DOHH2 (cell line): Measurements from ENCODE around the gene LRP8.

ENCODE experiments used
- H3F3A ChIP-seq: fragments of 200-600 bp; sonication (generic), shearing (Covaris generic); 2 replicates; pipeline ENCODE4 v1.6.0; 2016; ENCODE audit warnings: antibody characterized with exemption, mild to moderate bottlenecking; ENCODE audit not compliant: control insufficient read depth, insufficient read depth
- H3K27ac ChIP-seq: fragments of 200-600 bp; sonication (generic); 2 replicates; pipeline ENCODE4 v1.5.1; 2014; ENCODE audit warnings: low read depth, mild to moderate bottlenecking, low read length, moderate library complexity
- H3K27me3 ChIP-seq: fragments of 200-600 bp; sonication (generic); 2 replicates; pipeline ENCODE4 v1.6.1; 2014; ENCODE audit warnings: mild to moderate bottlenecking, low read length, mixed read lengths; ENCODE audit not compliant: control insufficient read depth
- H3K36me3 ChIP-seq: fragments of 200-600 bp; sonication (generic); 2 replicates; pipeline ENCODE4 v1.6.1; 2014; ENCODE audit warnings: mild to moderate bottlenecking, low read length, moderate library complexity, mixed read lengths; ENCODE audit not compliant: control insufficient read depth
- H3K4me1 ChIP-seq: fragments of 200-600 bp; sonication (generic); 2 replicates; pipeline ENCODE4 v1.6.1; 2014; ENCODE audit warnings: mild to moderate bottlenecking, low read length, mixed read lengths; ENCODE audit not compliant: control insufficient read depth
- H3K4me2 ChIP-seq: fragments of 200-600 bp; sonication (generic); 2 replicates; pipeline ENCODE4 v1.6.0; 2014; ENCODE audit warnings: mild to moderate bottlenecking, low read length, moderate library complexity
- H3K4me3 ChIP-seq: fragments of 200-600 bp; sonication (generic); 2 replicates; pipeline ENCODE4 v1.5.1; 2014; ENCODE audit warnings: mild to moderate bottlenecking, low read length, mixed read lengths
- H3K79me2 ChIP-seq: fragments of 200-600 bp; sonication (generic); 2 replicates; pipeline ENCODE4 v1.6.1; 2014; ENCODE audit warnings: mild to moderate bottlenecking, low read length, mixed read lengths; ENCODE audit not compliant: control insufficient read depth
- H3K9me2 ChIP-seq: fragments of 200-600 bp; sonication (generic); replicated peaks from 2 replicates; pipeline ENCODE4 v1.6.1; 2014; ENCODE audit warnings: mild to moderate bottlenecking, low read length, mixed read lengths; ENCODE audit not compliant: control insufficient read depth
- H3K9me3 ChIP-seq: fragments of 200-600 bp; sonication (generic); 2 replicates; pipeline ENCODE4 v1.6.1; 2014; ENCODE audit warnings: antibody characterized with exemption, low read length, mixed read lengths; ENCODE audit not compliant: control insufficient read depth, insufficient read depth
- H4K20me1 ChIP-seq: fragments of 200-600 bp; sonication (generic); 2 replicates; pipeline ENCODE4 v1.6.0; 2014; ENCODE audit warnings: low read depth, mild to moderate bottlenecking, antibody characterized with exemption, low read length, moderate library complexity; ENCODE audit not compliant: control insufficient read depth, insufficient read depth
- EZH2phosphoT487 ChIP-seq: fragments of 200-600 bp; sonication (generic); IDR thresholded peaks from 2 replicates; pipeline ENCODE4 v1.6.1; 2017; ENCODE audit warnings: borderline replicate concordance, mild to moderate bottlenecking, antibody characterized with exemption, low read length, moderate library complexity, mixed read lengths
- TF ChIP-seq, protein P1 (sequence below): fragments of 200-600 bp; sonication (generic); IDR thresholded peaks from one replicate; pipeline ENCODE4 v1.5.1; 2014; ENCODE audit warnings: antibody characterized with exemption, mild to moderate bottlenecking, low read depth, low read length; ENCODE audit not compliant: poor library complexity, severe bottlenecking

LRP8 gene

DNA sequence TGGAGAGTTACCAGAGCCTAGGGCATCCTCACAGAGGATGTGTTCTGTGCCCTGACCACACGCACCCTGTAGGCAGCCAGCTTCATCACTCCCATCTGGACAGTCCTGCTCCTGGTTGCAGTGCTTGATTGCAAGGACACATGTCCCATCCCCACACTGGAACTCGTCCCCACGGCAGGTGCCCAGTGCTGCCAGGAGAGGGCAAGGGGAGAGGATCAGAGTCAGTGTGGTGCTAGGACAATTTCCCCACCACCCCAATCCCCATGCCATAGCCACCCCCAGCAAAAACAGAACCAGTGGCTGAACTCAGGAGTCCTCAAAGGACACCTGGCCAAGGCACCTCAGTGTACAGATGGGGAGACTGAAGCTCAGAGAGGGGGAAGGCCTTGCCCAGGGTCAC is 52.3 kb downstream of the LRP8 start:
- H3K9me3 ChIP-seq, result no peaks in the 10 kb centered on the region
- TF ChIP-seq, protein P1, sequence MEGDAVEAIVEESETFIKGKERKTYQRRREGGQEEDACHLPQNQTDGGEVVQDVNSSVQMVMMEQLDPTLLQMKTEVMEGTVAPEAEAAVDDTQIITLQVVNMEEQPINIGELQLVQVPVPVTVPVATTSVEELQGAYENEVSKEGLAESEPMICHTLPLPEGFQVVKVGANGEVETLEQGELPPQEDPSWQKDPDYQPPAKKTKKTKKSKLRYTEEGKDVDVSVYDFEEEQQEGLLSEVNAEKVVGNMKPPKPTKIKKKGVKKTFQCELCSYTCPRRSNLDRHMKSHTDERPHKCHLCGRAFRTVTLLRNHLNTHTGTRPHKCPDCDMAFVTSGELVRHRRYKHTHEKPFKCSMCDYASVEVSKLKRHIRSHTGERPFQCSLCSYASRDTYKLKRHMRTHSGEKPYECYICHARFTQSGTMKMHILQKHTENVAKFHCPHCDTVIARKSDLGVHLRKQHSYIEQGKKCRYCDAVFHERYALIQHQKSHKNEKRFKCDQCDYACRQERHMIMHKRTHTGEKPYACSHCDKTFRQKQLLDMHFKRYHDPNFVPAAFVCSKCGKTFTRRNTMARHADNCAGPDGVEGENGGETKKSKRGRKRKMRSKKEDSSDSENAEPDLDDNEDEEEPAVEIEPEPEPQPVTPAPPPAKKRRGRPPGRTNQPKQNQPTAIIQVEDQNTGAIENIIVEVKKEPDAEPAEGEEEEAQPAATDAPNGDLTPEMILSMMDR, result no peak
- no peak for TF ChIP-seq EZH2phosphoT487
- peaks cover 10% of the 10 kb centered on the region for H3F3A ChIP-seq
- no peaks in the 10 kb centered on the region for H3K79me2 ChIP-seq
- H3K27ac ChIP-seq, result no peak overlapping the region
- H3K4me1 ChIP-seq, result no peaks in the 10 kb centered on the region
- H3K36me3 ChIP-seq, result peaks cover 73% of the 10 kb centered on the region
- H3K4me2 ChIP-seq, result no peak overlapping the region
- H4K20me1 ChIP-seq, result no peaks in the 10 kb centered on the region
- no peak overlapping the region for H3K4me3 ChIP-seq
- H3K9me2 ChIP-seq, result no peaks in the 10 kb centered on the region
- H3K27me3 ChIP-seq, result no peaks in the 10 kb centered on the region

DNA sequence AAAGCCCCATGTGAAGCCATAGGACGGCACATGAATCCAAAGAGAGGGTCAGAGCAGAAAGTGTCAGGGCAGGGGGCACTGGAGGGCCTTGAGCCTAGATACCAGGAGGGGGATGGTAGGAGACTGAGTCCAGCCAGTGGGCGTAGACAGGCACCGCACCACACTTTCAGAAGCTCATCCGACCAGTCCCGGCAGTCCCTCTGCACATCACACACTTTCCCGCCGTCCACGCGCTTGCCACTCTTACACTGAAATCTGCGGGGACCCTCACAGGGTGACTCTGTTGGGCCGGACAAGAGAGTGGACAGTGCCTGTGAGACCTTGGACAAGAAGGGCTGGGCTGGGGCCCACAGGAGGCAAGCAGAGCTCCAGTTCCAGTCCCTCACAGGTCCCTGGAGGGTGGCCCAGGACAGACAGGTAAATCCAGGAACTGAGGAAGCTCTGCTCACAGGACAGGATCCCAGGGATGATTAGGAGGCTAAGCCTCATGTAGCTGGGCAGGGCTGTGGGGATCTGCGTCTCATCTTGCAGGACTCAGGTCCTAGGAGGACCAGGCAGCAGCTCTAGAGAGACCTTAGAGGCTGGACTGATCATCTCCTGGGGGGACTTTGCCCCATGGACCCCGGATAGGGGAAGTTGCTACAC is 53.2 kb downstream of the LRP8 start:
- no peak for TF ChIP-seq EZH2phosphoT487
- TF ChIP-seq, protein P1, result no peak
- H3K4me1 ChIP-seq, result no peaks in the 10 kb centered on the region
- no peak overlapping the region for H3K27ac ChIP-seq
- no peaks in the 10 kb centered on the region for H4K20me1 ChIP-seq
- H3K36me3 ChIP-seq, result peaks cover 72% of the 10 kb centered on the region
- H3K9me3 ChIP-seq, result no peaks in the 10 kb centered on the region
- no peak overlapping the region for H3K4me2 ChIP-seq
- H3K79me2 ChIP-seq, result no peaks in the 10 kb centered on the region
- H3K27me3 ChIP-seq, result no peaks in the 10 kb centered on the region
- no peaks in the 10 kb centered on the region for H3K9me2 ChIP-seq
- peaks cover 8% of the 10 kb centered on the region; the same call in 1 of the 2 replicates for H3F3A ChIP-seq
- H3K4me3 ChIP-seq, result no peak overlapping the region

DNA sequence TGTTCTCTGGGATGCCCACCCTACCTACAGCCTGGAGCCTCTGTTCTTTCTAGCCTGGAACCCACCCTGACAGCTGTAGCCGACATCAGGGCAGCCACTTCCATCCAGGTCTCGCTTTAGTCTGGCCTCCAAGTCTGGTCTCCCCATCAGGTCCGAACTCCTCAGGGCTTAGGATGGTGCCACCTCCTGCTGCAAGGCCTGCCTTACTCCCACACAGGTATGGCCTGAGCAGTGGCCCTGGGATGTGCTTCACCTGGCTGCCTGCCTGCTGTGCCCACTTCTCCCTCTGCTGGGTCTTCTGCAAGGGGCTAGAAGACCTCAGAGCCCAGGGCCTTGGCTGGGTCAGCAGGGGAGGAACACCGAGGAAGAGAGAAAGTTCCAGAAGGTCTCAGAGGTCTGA is 53.8 kb downstream of the LRP8 start:
- H3K36me3 ChIP-seq, result peaks cover 70% of the 10 kb centered on the region
- no peaks in the 10 kb centered on the region for H3K27me3 ChIP-seq
- no peak overlapping the region for H3K4me2 ChIP-seq

More for the DNA sequence above, 53.8 kb downstream of the LRP8 start:
- no peak overlapping the region for H3K27ac ChIP-seq
- no peak for TF ChIP-seq EZH2phosphoT487
- TF ChIP-seq, protein P1, result no peak
- H4K20me1 ChIP-seq, result no peaks in the 10 kb centered on the region
- H3K9me3 ChIP-seq, result no peaks in the 10 kb centered on the region
- no peaks in the 10 kb centered on the region for H3K79me2 ChIP-seq
- no peaks in the 10 kb centered on the region for H3K9me2 ChIP-seq
- no peak overlapping the region for H3K4me3 ChIP-seq
- peaks cover 3% of the 10 kb centered on the region; the same call in 1 of the 2 replicates for H3F3A ChIP-seq
- H3K4me1 ChIP-seq, result no peaks in the 10 kb centered on the region
